Activated naive CD4-positive, alpha-beta T cell treated with anti-CD3 and anti-CD28 coated beads, Interleukin-2, amount 10 ng/mL, durations not matched to agents 7 days and 5 days (primary cell): Measurements from ENCODE around the gene DNAJC21.
A peak's percentile ranks its signal among the peaks of the same experiment; 100 is the strongest.

Source experiments
- CTCF ChIA-PET: fragments of 350-600 bp; sonication (Branson Sonifier 250); formaldehyde crosslinking; loops from one replicate; lab custom pipeline; 2021; ENCODE audit warnings: antibody characterized with exemption; lab: Charles Lee
- DNase-seq: peaks from one replicate; pipeline ENCODE4 v3.0.0-alpha.2; 2020
- H3K27ac Mint-ChIP-seq: one replicate; pipeline ENCODE4 v1.8.0; 2021; ENCODE audit warnings: mild to moderate bottlenecking, moderate library complexity, mixed read lengths
- H3K27me3 Mint-ChIP-seq: one replicate; pipeline ENCODE4 v1.8.0; 2021; ENCODE audit warnings: mild to moderate bottlenecking, mixed read lengths
- H3K36me3 Mint-ChIP-seq: one replicate; pipeline ENCODE4 v1.8.0; 2021; ENCODE audit warnings: mixed read lengths
- H3K4me1 Mint-ChIP-seq: one replicate; pipeline ENCODE4 v1.8.0; 2021; ENCODE audit warnings: mixed read lengths
- H3K4me3 Mint-ChIP-seq: one replicate; pipeline ENCODE4 v1.8.0; 2021; ENCODE audit warnings: mild to moderate bottlenecking, moderate library complexity, mixed read lengths
- H3K9me3 Mint-ChIP-seq: one replicate; pipeline ENCODE4 v1.8.0; 2021; ENCODE audit warnings: mixed read lengths

The DNAJC21 gene

GRCh38 chr5:34976347-34976746 is 47.0 kb downstream of the DNAJC21 start:
- DNase-seq, result no peak
- CTCF ChIA-PET, result interaction anchor here (1.0 kb wide), 1 partner anchor 26 kb away, joined by 3 read pairs; no protein-coding TSS in a partner anchor
- H3K27ac Mint-ChIP-seq, result no peak overlapping the region
- peaks cover 4% of the 10 kb centered on the region for H3K27me3 Mint-ChIP-seq
- H3K4me1 Mint-ChIP-seq, result no peaks in the 10 kb centered on the region
- H3K4me3 Mint-ChIP-seq, result no peak overlapping the region
- H3K9me3 Mint-ChIP-seq, result peaks cover 1% of the 10 kb centered on the region
- H3K36me3 Mint-ChIP-seq, result no peaks in the 10 kb centered on the region

DNA sequence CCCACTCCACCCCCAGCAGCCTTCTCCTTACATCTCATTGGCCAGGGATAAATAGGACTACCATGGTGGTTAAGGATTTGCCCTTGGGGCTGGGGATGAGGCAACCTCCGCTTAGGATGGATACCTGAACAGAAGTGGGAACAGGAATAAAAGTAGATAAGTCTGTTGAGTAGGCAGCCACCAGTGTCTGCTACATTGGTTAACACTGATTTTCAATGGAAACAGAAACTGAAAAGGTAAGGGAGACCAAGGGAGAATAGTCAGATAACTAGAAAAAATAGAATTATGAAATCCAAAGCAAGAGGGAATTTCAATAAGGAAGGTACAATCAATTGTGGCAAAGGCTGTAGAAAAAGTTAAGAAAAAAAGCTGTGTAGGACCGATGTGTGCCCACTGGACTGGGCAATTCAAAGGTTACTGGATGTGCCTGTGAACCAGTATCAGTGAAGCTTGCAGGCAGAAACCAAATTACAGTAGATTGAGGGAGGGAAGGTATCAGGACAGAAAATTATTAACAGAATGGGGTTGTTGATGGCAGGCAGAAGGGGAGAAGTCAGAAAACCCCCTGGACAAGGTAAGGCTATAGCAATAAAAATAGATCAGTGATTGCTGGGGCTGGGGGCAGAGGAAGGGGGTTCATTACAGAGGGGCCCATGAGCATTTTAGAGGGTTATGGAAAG is 48.7 kb downstream of the DNAJC21 start:
- DNase-seq, result no peak
- H3K9me3 Mint-ChIP-seq, result peaks cover 5% of the 10 kb centered on the region
- no peak overlapping the region for H3K4me3 Mint-ChIP-seq
- CTCF ChIA-PET, result no interaction called here
- no peaks in the 10 kb centered on the region for H3K36me3 Mint-ChIP-seq
- H3K27ac Mint-ChIP-seq, result no peak overlapping the region
- no peaks in the 10 kb centered on the region for H3K4me1 Mint-ChIP-seq
- peaks cover 4% of the 10 kb centered on the region for H3K27me3 Mint-ChIP-seq

DNA sequence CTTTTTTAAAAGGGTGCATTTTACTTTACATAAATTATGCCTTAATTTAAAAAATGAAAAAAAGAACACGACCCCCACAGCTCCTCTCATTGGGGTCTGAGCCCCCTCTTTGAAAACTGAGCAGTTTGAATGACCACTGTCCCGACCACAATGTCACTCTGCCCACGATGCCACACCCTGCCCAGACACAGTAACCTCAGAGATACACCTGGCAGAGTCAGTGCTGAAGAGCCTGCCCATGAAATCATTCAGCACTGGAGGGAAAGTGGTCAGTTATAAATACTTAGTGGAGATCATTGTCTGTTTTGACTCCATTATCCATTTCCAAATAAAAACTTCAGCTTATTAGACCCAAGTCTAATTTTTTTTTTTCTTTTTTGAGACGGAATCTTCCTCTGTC is 49.3 kb downstream of the DNAJC21 start:
- peaks cover 5% of the 10 kb centered on the region for H3K9me3 Mint-ChIP-seq
- H3K4me1 Mint-ChIP-seq, result no peaks in the 10 kb centered on the region
- no peak overlapping the region for H3K27ac Mint-ChIP-seq
- no peak overlapping the region for H3K4me3 Mint-ChIP-seq
- H3K36me3 Mint-ChIP-seq, result no peaks in the 10 kb centered on the region
- H3K27me3 Mint-ChIP-seq, result peaks cover 4% of the 10 kb centered on the region
- DNase-seq, result no peak
- CTCF ChIA-PET, result no interaction called here

GRCh38 chr5:34982823-34983222 is 53.5 kb downstream of the DNAJC21 start:
- H3K4me1 Mint-ChIP-seq, result no peaks in the 10 kb centered on the region
- H3K9me3 Mint-ChIP-seq, result peaks cover 16% of the 10 kb centered on the region
- H3K36me3 Mint-ChIP-seq, result no peaks in the 10 kb centered on the region
- H3K27me3 Mint-ChIP-seq, result no peaks in the 10 kb centered on the region
- no peak overlapping the region for H3K27ac Mint-ChIP-seq
- no peak for DNase-seq
- no peak overlapping the region for H3K4me3 Mint-ChIP-seq
- CTCF ChIA-PET, result no interaction called here

DNA sequence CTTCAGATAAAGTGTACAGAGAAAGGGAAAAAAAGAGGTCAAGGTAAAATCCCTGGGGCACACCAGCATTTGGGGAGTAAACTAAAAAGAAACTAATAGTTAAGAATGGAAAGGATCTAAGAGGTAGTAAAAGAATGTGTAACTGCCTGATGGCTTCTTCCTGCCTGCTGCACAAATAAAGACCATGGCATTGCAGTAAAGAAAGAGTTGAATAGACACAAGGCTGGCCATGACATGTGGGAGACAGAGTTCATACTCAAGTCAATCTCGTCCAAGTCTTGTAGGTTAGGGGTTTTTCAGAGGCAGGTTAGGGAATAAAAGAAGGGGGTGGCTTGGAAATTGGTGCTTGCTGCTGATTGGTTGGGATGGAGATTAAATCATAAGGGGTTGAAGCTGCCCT is 57.6 kb downstream of the DNAJC21 start:
- H3K27ac Mint-ChIP-seq, result no peak overlapping the region
- H3K4me3 Mint-ChIP-seq, result no peak overlapping the region
- H3K4me1 Mint-ChIP-seq, result no peaks in the 10 kb centered on the region
- DNase-seq, result no peak
- CTCF ChIA-PET, result no interaction called here
- H3K9me3 Mint-ChIP-seq, result peaks cover 14% of the 10 kb centered on the region
- no peaks in the 10 kb centered on the region for H3K36me3 Mint-ChIP-seq
- H3K27me3 Mint-ChIP-seq, result peaks cover 5% of the 10 kb centered on the region

DNA sequence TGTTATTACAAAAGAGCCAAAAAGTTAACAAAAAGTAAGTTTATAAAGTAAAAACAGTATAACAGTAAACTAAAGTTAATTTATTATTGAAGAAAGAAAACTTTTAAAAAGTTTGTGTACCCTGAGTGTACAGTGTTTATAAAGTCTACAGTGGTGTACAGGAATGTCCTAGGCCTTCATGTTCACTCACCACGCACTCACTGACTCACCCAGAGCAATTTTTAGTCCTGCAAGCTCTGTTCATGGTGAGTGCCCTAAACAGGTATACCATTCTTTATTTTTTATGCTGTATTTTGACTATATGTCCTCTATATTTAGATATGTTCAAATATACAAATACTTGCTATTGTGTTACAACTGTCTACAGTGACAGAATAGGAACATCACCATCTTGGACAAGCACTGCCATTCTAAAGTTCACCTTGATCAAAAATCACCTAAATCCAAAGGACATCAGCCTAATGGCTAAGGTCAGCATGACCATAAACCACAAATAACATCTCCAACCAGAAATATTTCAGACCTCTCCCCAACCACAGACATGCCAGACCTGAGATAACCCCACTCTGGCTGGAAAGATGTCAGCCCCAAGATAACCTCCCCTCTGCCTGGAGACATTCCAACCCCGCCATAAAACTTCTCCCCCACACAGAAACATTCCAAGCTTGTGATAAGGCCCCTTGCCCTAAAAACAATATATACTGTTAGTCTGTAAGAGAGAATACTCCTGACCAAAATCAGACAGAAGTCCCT is 62.3 kb downstream of the DNAJC21 start:
- peaks cover 16% of the 10 kb centered on the region for H3K27me3 Mint-ChIP-seq
- no peak overlapping the region for H3K27ac Mint-ChIP-seq
- H3K4me1 Mint-ChIP-seq, result no peaks in the 10 kb centered on the region
- CTCF ChIA-PET, result interaction anchor here (2.1 kb wide), 1 partner anchor 12 kb away, joined by 11 read pairs; no protein-coding TSS in a partner anchor
- H3K4me3 Mint-ChIP-seq, result no peak overlapping the region
- H3K9me3 Mint-ChIP-seq, result peaks cover 6% of the 10 kb centered on the region
- no peak for DNase-seq
- no peaks in the 10 kb centered on the region for H3K36me3 Mint-ChIP-seq

DNA sequence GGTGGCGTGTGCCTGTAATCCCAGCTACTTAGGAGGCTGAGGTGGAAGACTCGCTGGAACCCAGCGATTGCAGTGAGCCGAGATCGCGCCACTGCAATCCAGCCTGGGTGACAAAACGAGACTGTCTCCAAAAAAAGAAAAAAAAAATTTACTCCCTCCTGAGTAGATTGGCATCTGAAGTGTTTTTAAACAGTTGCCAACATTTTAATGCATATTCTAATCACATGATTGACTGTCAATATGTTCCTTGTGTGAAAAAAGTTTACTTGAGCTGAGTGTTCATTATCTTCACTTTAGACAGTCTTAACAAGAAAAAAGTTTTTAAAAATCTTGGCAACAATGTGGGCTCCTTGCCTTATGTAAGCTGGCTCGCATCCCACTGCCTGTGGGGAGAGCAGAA is 64.6 kb downstream of the DNAJC21 start:
- Mint-ChIP-seq H3K27me3 (peaks cover 16% of the 10 kb centered on the region), H3K36me3 (no peaks in the 10 kb centered on the region), H3K9me3 (no peaks in the 10 kb centered on the region), H3K4me1 (no peaks in the 10 kb centered on the region), H3K4me3 (no peak overlapping the region), H3K27ac (no peak overlapping the region)
- DNase-seq, result no peak
- CTCF ChIA-PET, result interaction anchor here (2.1 kb wide), 1 partner anchor 10 kb away, joined by 11 read pairs; no protein-coding TSS in a partner anchor

- H3K4me3 Mint-ChIP-seq, result no peak overlapping the region
- H3K9me3 Mint-ChIP-seq, result no peaks in the 10 kb centered on the region
- no peaks in the 10 kb centered on the region for H3K4me1 Mint-ChIP-seq
- DNase-seq, result no peak
- no peaks in the 10 kb centered on the region for H3K36me3 Mint-ChIP-seq
- no peak overlapping the region for H3K27ac Mint-ChIP-seq
- H3K27me3 Mint-ChIP-seq, result peaks cover 21% of the 10 kb centered on the region
- CTCF ChIA-PET, result interaction anchor here (0.8 kb wide), 1 partner anchor 522 kb away, joined by 3 read pairs; no protein-coding TSS in a partner anchor
These were observed 66.9 kb downstream of the DNAJC21 start for GRCh38 chr5:34996261-34996660.

- Mint-ChIP-seq H3K36me3 (no peaks in the 10 kb centered on the region), H3K9me3 (no peaks in the 10 kb centered on the region), H3K27ac (no peak overlapping the region), H3K4me1 (no peaks in the 10 kb centered on the region), H3K27me3 (peaks cover 34% of the 10 kb centered on the region), H3K4me3 (no peak overlapping the region)
- CTCF ChIA-PET, result interaction anchor here (1.0 kb wide), 1 partner anchor 100 kb away, joined by 3 read pairs; no protein-coding TSS in a partner anchor
- DNase-seq, result no peak
These were observed 68.9 kb downstream of the DNAJC21 start for GRCh38 chr5:34998058-34998789.

- Mint-ChIP-seq H3K4me3 (no peak overlapping the region), H3K36me3 (no peaks in the 10 kb centered on the region), H3K9me3 (no peaks in the 10 kb centered on the region), H3K27me3 (peaks cover 34% of the 10 kb centered on the region), H3K27ac (no peak overlapping the region), H3K4me1 (no peaks in the 10 kb centered on the region)
- no peak for DNase-seq
- CTCF ChIA-PET, result interaction anchor here (1.0 to 5.4 kb wide), 7 partner anchors 13 to 516 kb away, joined by 3 to 27 read pairs (median 6); no protein-coding TSS in a partner anchor
These were observed 72.5 kb downstream of the DNAJC21 start for GRCh38 chr5:35001842-35002241.

DNA sequence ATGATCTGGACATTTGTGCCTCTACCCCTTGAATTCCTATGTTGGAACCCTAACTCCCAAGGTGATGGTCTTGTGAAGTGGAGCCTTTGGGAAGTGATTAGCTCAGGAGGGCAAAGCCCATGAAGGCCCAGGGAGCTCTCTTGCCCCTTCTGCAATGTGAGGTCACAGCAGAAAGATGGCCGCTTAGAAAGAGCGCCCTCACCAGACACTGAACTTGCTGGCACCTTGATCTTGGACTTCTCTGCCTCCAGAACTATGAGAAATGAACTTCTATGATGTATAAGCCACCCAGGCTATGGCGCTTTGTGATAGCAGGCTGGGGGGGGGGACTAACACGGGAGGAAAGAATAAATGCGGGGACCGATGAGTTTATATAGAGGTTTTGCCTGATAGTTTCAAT is 73.1 kb downstream of the DNAJC21 start:
- CTCF ChIA-PET, result interaction anchor here (0.9 to 5.4 kb wide), 6 partner anchors 13 to 479 kb away, joined by 3 to 27 read pairs (median 5); no protein-coding TSS in a partner anchor
- H3K36me3 Mint-ChIP-seq, result no peaks in the 10 kb centered on the region
- H3K27me3 Mint-ChIP-seq, result peaks cover 38% of the 10 kb centered on the region
- H3K4me1 Mint-ChIP-seq, result no peaks in the 10 kb centered on the region
- no peaks in the 10 kb centered on the region for H3K9me3 Mint-ChIP-seq
- no peak overlapping the region for H3K27ac Mint-ChIP-seq
- no peak overlapping the region for H3K4me3 Mint-ChIP-seq
- no peak for DNase-seq

DNA sequence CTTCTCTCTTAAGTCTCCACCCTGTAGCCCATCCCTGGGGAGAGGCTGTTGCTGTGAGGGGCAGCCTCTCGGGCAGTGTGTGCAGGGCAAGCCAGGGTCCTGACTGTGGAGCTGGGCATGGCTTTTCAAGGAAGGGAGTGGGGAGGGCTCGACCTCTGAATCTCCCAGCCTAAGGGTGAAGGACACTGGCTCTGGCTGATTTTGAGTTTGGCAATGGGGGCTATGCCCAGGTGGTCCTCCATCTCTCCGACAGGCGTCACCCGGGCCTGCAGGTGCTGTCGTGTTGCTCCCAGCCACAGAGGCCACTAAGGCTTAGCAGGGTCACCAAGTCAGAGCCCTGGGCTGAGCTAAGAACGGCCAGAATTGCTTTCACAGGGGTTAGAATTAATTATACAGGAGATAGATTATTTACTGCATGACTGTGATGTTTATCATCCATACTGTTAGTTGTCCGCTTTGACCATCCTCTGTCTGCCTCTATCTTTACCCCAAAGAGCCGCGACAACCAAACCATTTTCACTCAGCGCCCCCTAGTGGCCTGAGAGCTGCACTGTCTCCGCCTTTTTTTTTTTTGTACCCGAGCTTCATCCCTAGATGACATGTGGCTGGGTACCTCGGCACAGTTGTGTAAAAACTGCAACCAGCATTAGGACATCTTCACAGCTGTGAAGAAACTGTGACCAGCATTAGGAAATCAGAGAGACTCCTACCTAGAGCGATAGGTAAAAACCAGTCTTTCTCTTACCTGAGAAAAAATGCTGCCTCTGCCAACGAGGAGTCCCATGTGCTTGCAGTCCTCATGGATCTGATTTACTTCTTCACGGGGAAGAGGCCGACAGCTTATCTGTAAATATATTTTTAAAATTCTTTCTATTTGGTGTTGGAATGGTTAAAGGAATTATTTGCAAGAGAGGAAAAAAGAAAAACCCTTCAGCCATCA is 73.9 kb downstream of the DNAJC21 start:
- no peak overlapping the region for H3K4me3 Mint-ChIP-seq
- H3K9me3 Mint-ChIP-seq, result no peaks in the 10 kb centered on the region
- CTCF ChIA-PET, result interaction anchor here (0.7 to 5.4 kb wide), 18 partner anchors 9 to 1076 kb away, joined by 3 to 27 read pairs (median 4); no protein-coding TSS in a partner anchor
- no peaks in the 10 kb centered on the region for H3K36me3 Mint-ChIP-seq
- H3K27ac Mint-ChIP-seq, result no peak overlapping the region
- H3K4me1 Mint-ChIP-seq, result no peaks in the 10 kb centered on the region
- H3K27me3 Mint-ChIP-seq, result peaks cover 46% of the 10 kb centered on the region
- peak; percentile 66 for DNase-seq

GRCh38 chr5:35004200-35004599 is 74.8 kb downstream of the DNAJC21 start:
- H3K27me3 Mint-ChIP-seq, result peaks cover 40% of the 10 kb centered on the region
- no peak for DNase-seq
- no peak overlapping the region for H3K4me3 Mint-ChIP-seq
- no peaks in the 10 kb centered on the region for H3K36me3 Mint-ChIP-seq
- H3K4me1 Mint-ChIP-seq, result no peaks in the 10 kb centered on the region
- no peak overlapping the region for H3K27ac Mint-ChIP-seq
- CTCF ChIA-PET, result interaction anchor here (0.9 to 5.4 kb wide), 11 partner anchors 8 to 1075 kb away, joined by 3 to 27 read pairs (median 6); no protein-coding TSS in a partner anchor
- no peaks in the 10 kb centered on the region for H3K9me3 Mint-ChIP-seq
